Inflammatory macrophage treated with lipopolysaccharide for 4 hours (primary cell): ENCODE results near the gene WDR88.
A peak's percentile ranks its signal among the peaks of the same experiment; 100 is the strongest.
"Not testable (repeated sequence)": the region's sequence is repeated elsewhere in the genome, so short reads cannot be mapped to it uniquely, and the experiment has no call there.

Experiments
- DNase-seq: peaks from one replicate; pipeline ENCODE4 v3.0.0-alpha.2; 2020

Gene WDR88

GRCh38 chr19:33171916-33172359, 40.0 kb downstream of the WDR88 start:
- DNase-seq = no peak

- no peak for DNase-seq
Measured at GRCh38 chr19:33174186-33174585, 42.3 kb downstream of the WDR88 start.

- DNase-seq = no peak
Measured at GRCh38 chr19:33175156-33175782, 43.4 kb downstream of the WDR88 start.

GRCh38 chr19:33175886-33176669, 44.2 kb downstream of the WDR88 start:
- DNase-seq = no peak

- peak; percentile 97 for DNase-seq
Measured at GRCh38 chr19:33176670-33177416, 44.9 kb downstream of the WDR88 start.

GRCh38 chr19:33177417-33177979, 45.6 kb downstream of the WDR88 start:
- DNase-seq = peak; percentile 84

GRCh38 chr19:33186431-33187182, 54.7 kb downstream of the WDR88 start:
- DNase-seq = peak; percentile 55

- DNase-seq = no peak
Measured at GRCh38 chr19:33187183-33187540, 55.2 kb downstream of the WDR88 start.

GRCh38 chr19:33189453-33189852, 57.5 kb downstream of the WDR88 start:
- no peak for DNase-seq

- not testable (repeated sequence) for DNase-seq
Measured at GRCh38 chr19:33191092-33191491, 59.2 kb downstream of the WDR88 start.

GRCh38 chr19:33191501-33191900, 59.6 kb downstream of the WDR88 start:
- DNase-seq = no peak

- DNase-seq = no peak
Measured at GRCh38 chr19:33192010-33192409, 60.1 kb downstream of the WDR88 start.

- DNase-seq = no peak
Measured at GRCh38 chr19:33193269-33193864, 61.5 kb downstream of the WDR88 start.

- no peak for DNase-seq
Measured at GRCh38 chr19:33193865-33194362, 62.0 kb downstream of the WDR88 start, which contains the start of gene LRP3. Gene LRP3 (plus strand): TSS chr19:33194330. CDS start chr19:33194786, 456 bp downstream.

GRCh38 chr19:33194532-33194885, 62.6 kb downstream of the WDR88 start:
- DNase-seq = peak; percentile 7

GRCh38 chr19:33194886-33195644, 63.2 kb downstream of the WDR88 start:
- DNase-seq = peak; percentile 18

- no peak for DNase-seq
Measured at GRCh38 chr19:33195645-33196347, 63.9 kb downstream of the WDR88 start.

GRCh38 chr19:33196446-33197193, 64.7 kb downstream of the WDR88 start:
- no peak for DNase-seq

GRCh38 chr19:33197591-33198000, 65.7 kb downstream of the WDR88 start:
- DNase-seq = no peak

GRCh38 chr19:33198169-33198568, 66.3 kb downstream of the WDR88 start:
- DNase-seq = no peak
